Hindlimb muscle (tissue), 1 donor: ENCODE measurements around the gene CALM1. TPM values are rescaled to one million over a fixed set of nuclear protein-coding genes. Genes with fewer than 3 reads are reported as not detected.

Experiments used
- DNase-seq: peaks from one replicate; pipeline ENCODE4 v3.0.0-alpha.2; 2013
- polyA plus RNA-seq: library from polyadenylated mRNA; unstranded; fragments of 120-200 nt; gene quantifications from one replicate; pipeline ENCODE4 v1.2.1, GENCODE V29; 2013; ENCODE audit not compliant: insufficient read length

The CALM1 gene
- 209 TPM for polyA plus RNA-seq

DNA sequence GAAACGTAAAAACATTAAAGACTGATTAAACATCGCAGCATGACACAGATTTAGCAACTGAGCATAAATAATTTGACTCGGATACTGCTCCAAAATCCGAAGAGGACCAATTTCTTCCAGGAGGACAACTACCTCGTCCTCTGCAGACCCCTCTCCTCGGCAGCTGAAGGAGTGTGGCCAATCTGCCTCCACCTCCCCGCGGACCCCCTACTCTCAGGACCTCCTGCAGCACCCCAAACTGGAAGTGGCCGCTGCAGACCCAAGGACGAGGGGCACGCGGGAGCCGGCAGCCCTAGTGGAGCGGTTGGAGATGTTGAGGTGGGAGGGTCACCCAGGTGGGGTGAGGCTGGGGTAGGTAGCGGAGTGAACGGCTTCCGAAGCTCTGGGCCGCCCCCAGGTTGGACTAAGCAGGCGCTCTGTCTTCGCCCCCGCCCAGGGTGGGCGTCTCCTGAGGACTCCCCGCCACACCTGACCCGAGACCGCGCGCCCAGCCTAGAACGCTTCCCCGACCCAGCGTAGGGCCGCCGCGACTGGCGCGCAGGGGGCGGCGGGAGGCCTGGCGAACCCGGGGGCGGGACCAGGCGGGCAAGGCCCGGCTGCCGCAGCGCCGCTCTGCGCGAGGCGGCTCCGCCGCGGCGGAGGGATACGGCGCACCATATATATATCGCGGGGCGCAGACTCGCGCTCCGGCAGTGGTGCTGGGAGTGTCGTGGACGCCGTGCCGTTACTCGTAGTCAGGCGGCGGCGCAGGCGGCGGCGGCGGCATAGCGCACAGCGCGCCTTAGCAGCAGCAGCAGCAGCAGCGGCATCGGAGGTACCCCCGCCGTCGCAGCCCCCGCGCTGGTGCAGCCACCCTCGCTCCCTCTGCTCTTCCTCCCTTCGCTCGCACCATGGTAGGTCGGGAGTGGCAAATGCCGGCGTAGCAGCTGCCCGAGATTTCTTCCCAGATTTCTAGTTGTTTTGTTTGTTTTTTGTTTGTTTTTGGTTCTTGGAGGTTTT lies at the start of gene CALM1:
CALM1 (plus strand) TSS at position 689 of the 999 bp plus-strand sequence; CDS start at position 891, 202 bp downstream.
- DNase-seq, result peak; percentile 98

GRCh38 chr14:90348270-90348669 lies 48.6 kb upstream of the CALM1 start:
- no peak for DNase-seq

DNA sequence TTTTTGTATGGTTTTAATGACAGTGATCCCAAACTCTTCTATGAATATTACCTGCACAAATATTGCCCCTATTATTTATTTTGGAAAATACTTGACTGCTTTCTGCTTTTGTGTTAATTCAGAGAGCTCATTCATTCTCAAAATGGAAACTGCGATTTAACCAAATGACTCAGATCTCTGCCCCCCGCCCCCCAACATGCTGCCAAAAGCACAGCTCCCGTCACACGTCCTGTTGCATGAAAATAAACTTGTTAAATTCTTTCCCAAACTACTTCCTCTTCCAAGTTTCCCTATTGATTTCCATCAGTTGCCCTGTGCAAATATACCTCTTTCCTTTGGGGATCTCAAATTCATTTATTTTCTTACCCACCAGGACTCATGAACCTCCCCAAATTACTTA lies 47.1 kb upstream of the CALM1 start:
- no peak for DNase-seq

DNA sequence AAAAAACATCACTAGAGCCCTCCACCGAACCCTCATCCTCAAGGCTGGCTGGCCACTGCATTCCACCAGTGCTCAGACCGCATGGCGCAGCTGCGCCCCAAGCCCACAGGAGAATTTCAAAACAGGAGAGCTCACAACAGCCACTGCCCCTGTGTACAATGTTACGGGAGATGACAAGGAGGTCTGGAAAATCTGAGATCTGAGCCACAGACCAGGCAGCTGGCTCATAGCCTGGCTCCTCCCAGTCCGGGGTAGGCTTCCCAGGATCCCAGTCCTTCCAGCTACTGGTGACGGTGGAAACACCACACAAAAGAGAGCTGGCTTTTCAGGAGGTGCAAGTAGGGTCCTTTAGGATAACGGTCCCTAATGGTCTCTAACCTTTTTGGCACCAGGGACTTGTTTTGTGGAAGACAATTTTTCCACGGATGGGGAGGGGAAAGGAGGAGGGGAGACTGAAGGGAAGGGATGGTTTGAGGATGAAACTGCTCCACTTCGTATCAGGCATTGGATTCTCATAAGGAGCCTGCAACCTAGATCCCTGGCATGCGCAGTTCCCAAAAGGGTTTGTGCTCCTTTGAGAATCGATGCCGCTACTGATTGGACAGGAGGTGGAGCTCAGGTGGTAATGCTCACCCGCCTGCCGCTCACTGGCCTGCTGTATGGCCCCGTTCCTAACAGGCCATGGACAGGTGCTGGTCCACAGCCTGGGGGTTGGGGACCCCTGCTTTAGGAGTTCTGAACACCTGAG lies 42.1 kb upstream of the CALM1 start:
- peak; percentile 12 for DNase-seq

DNA sequence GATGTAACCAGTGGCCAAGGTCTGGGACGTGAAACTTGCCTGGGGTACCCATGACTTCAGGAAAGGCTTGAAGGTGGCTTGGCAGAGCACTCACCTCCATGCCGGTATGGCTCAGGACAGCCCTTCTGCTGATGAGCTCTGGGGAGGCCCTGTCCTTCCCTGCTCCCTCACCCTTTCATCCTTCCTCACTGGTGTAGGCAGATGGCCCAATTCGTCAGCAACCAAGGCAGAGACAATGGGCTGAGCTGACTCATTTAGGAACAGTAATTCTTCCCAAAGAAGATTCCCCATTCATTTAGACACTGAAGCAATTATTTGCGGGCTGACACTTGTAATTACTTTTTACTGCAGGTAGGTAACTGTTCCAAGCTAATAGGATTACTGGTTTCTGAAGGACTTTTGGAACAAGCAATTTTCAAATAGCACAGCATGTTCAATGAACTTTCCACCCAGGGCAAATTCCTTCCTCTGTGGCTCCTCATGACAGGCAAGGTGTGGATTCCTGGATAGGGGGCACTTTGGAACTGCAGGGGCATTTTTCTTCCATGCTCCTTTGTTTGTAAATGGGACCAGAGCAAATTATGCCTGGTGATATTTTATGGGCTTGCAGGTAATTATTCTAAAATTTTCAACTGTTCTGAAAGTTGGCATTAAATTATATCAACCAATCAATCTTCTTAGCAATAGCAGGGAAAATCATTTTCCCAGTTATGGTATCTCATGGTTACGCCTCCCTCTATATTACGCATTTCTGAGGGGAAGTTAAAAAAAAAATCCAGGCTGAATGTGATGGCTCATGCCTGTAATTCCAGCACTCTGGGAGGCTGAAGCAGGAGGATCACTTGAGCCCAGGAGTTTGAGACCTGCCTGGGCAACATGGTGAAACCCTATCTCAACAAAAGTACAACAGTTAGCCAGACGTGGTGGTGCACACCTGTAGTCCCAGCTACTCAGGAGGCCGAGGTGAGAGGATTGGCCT lies 41.0 kb upstream of the CALM1 start:
- DNase-seq, result no peak

- no peak for DNase-seq
These were observed 39.9 kb upstream of the CALM1 start for GRCh38 chr14:90356925-90357324.

DNA sequence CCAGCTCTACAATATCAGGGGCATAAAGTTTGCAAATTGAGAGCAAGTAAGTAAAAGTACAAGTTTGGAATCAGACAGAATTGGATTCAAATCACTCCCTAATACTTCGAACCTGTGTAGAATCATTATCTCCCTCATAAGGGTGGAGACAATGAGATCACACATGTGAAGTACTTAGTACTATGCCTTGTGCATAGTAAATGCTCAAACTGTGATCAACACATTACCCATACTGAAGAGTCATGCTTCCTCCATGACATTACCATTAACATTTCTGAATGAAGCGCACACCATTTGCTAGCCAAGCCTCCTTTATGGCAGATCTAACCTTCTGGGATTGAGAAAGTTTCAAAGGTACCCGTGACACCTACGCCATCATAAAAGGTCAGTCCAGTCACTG lies 38.5 kb upstream of the CALM1 start:
- DNase-seq, result no peak

GRCh38 chr14:90361865-90362557 lies 34.8 kb upstream of the CALM1 start:
- no peak for DNase-seq

- DNase-seq, result no peak
These were observed 34.3 kb upstream of the CALM1 start for GRCh38 chr14:90362558-90362896.

DNA sequence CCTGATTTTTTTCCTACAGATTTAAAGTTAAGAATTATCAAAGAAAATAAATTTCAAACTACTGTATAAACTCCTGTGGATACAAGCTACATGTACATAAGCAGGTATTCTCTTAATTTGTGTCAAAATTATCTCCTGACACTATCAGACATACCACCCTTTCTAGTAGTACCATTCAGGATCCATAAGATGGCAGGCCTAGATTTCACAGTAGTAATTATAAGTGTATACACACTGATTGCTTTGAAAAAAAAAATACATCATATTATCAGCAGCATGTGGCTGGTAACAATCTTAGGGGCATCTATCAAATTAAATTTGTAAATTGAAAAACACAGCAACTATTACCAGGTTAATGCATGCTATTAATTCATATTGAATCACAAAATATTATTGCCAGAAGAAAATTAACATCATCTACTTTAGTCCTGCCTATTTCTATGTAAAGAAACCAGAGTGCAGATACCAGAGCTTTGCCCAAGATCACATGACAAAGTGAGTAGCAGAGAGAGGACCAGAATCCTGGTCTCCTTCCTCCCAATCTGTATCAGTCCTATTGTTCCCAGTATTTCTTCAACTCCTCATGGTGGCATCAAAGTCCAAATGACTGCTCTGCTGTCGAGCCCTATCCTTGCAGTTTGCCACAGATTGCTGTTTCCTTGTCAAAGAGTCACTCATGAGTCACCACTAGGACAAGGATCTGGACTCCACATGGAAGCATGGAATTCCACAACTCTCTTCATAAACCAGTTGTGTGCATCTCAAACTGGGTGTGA lies 27.7 kb upstream of the CALM1 start:
- DNase-seq, result no peak

DNA sequence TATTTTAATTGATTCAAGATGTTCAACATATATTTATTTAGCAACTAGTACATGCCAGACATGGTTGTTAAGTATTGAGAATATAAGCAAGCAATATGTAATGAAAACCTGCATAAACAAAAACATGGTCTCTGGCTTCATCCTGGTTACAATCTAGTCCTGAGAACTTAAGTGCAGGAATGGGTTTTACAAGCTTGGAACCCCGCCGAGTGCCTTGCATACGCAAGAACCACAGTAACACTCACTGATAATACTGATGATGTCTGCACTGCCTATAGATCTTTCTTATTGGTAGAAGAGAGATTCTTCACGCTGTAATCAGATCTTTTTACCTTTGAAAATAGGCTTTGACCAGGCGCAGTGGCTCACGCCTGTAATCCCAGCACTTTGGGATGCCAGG lies 22.9 kb upstream of the CALM1 start:
- DNase-seq, result no peak

DNA sequence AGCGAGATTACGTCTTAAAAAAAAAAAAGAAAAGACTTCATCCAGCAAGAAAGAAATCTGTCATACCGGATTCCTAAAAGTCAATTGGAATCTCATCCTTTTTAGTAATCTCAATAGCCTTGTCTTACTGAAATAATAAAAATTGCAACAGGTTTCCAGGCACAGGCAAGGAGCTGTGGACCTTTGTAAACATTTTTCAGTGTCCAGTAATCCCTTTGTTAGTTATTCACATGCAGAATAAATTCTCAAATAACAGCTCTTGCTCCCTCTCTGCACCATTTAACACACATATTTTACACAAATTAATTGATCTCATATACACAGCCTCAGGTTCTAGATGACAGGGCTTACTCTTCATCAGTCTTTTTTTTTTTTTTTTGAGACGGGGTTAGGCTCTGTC lies 22.0 kb upstream of the CALM1 start:
- DNase-seq, result no peak

- DNase-seq, result no peak
These were observed 20.9 kb upstream of the CALM1 start for GRCh38 chr14:90375934-90376333.

GRCh38 chr14:90378249-90378648 lies 18.6 kb upstream of the CALM1 start:
- DNase-seq, result no peak

GRCh38 chr14:90379106-90379505 lies 17.7 kb upstream of the CALM1 start:
- DNase-seq, result no peak

- peak; percentile 55 for DNase-seq
These were observed 15.6 kb upstream of the CALM1 start for GRCh38 chr14:90381011-90381786.

DNA sequence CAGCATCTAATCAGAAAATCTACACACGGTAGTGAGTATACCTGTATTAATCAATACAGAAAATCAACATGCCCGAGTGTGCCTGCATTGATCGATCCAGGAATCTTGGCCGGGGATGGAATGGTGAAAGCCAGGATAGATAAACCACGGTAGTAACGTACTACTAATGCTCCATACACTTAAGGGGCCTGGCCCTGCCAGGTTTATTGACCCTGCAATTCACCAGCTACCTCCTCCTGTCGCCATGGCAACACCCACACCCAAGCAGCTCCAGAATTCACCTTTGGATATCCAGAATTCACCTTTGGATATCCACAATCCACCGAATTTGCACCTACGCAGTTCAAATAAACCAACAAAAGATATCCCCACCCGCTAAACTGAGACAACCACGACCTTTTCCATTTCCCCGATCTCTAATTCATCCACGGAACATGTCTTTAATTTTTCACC lies 14.8 kb upstream of the CALM1 start:
- DNase-seq, result peak; percentile 46

- DNase-seq, result peak; percentile 91
These were observed 14.2 kb upstream of the CALM1 start for GRCh38 chr14:90382491-90383125.

DNA sequence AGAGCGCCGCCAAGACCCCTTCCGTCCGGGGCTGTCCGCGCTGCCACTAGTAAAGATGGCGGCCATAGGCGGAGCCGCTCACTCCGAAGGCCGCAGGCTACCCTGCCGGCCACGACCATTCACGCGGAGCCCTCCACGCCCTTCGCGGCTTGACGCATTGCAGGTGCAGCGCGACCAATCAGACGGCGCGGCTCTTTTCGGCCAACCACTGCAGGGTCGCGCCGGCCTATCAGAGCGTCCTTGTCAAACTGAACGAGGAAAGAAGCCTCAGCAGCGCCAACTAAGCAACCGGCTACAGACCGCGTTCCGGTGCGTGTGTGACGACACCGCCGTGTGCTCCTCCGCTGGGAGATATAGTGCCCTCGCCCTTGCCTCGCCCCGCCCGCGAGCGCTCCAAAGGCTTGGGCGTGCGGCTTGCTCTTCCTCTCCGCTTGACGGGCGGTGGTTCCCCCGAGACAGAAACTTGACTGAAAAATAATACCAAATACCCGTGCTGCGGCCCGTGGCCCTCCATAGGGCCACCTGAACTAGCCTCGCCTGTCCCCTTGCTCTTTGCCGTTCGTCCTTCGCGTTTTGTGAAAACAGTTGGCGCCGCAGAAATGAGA lies 13.6 kb upstream of the CALM1 start:
- DNase-seq, result peak; percentile 100
